ENCODE measurements around the gene ARHGAP10. TPM values are rescaled to one million over a fixed set of nuclear protein-coding genes. Genes with fewer than 3 reads are reported as not detected.
A peak's percentile ranks its signal among the peaks of the same experiment; 100 is the strongest.

ARHGAP10 gene
- total and polyA plus RNA-seq, 2 donors (not counting 1 experiment from before 2014, with no cell fraction given): 0.10 to 0.34 TPM

- WGBS (ENCODE audit: insufficient coverage): 81% methylated on average over 4 of the region's 5 CpGs
Measured at GRCh38 chr4:147733716-147734344, 1.9 kb downstream of the ARHGAP10 start.

More at GRCh38 chr4:147733716-147734344, 1.9 kb downstream of the ARHGAP10 start:
- peaks cover 0 to 44% (median 26%) of the 10 kb centered on the region in 4 experiments for H3K27me3 ChIP-seq (replicated peaks in 1 of 4; ENCODE audit: control extremely low read depth in 1 of 4, control insufficient read depth in 3 of 4, insufficient read depth in 4 of 4, low read length in 3 of 4)
- H3K9ac ChIP-seq (ENCODE audit: low read length): no peak overlapping the region
- no peaks in the 10 kb centered on the region for H4K20me1 ChIP-seq (ENCODE audit: control insufficient read depth, insufficient read depth, low read length, poor library complexity, severe bottlenecking)
- Mint-ChIP-seq H3K4me3 (peak overlapping the region; percentile 48), H3K9me3 (ENCODE audit: insufficient read depth) (no peaks in the 10 kb centered on the region), H3K4me1 (peaks cover 17% of the 10 kb centered on the region), H3K27ac (no peak overlapping the region), H3K27me3 (peaks cover 49% of the 10 kb centered on the region)
- peaks cover 0 to 3% (median 0%) of the 10 kb centered on the region in 3 donors for H3K9me3 ChIP-seq (ENCODE audit: control extremely low read depth in 1 of 3, control insufficient read depth in 2 of 3, insufficient read depth in 1 of 3, low read length in 2 of 3)
- DNase-seq: no peak
- no peak overlapping the region for H3K4me2 ChIP-seq (replicated peaks; ENCODE audit: low read depth, low read length, poor library complexity, severe bottlenecking)
- no peak for ATAC-seq (ENCODE audit: low read depth)
- intact Hi-C loops (cut with micrococcal nuclease): no loop called here
- CTCF ChIA-PET: interaction anchor here (1.1 kb wide), 1 partner anchor 144 kb away, joined by 4 read pairs; no protein-coding TSS in a partner anchor
- H2AFZ ChIP-seq (ENCODE audit: insufficient read depth, low read depth, low read length, poor library complexity, severe bottlenecking): no peak overlapping the region
- POLR2A ChIA-PET: no interaction called here
- TF ChIP-seq CTCF (IDR thresholded peaks at IDR 0.05) (no peak), EZH2 (IDR thresholded peaks at IDR 0.05; ENCODE audit: borderline replicate concordance, insufficient read depth, low read depth, low read length, poor library complexity, severe bottlenecking) (no peak)
- no peaks in the 10 kb centered on the region for H3K36me3 ChIP-seq (replicated peaks in 1 of 2; ENCODE audit: control extremely low read depth in 1 of 2, control insufficient read depth in 1 of 2, extremely low read depth in 1 of 2, insufficient read depth in 2 of 2, low read length in 1 of 2)
- H3K4me1 ChIP-seq (ENCODE audit: control insufficient read depth in 2 of 2, insufficient read depth in 2 of 2, low read length in 2 of 2): peaks cover 16 to 22% of the 10 kb centered on the region in 2 donors
- no peak overlapping the region for H3K4me3 ChIP-seq (ENCODE audit: control extremely low read depth in 1 of 5, extremely low read depth in 1 of 5, insufficient read depth in 1 of 5, low read depth in 2 of 5, low read length in 4 of 5)
- H3K79me2 ChIP-seq (ENCODE audit: control insufficient read depth, insufficient read depth, low read length): no peaks in the 10 kb centered on the region
- no peak overlapping the region for H3K27ac ChIP-seq (ENCODE audit: low read length in 2 of 2)

Measured in B cell (primary cell).